ENCODE results near the gene NNMT. TPM values are rescaled to one million over a fixed set of nuclear protein-coding genes. Genes with fewer than 3 reads are reported as not detected.

Gene NNMT
- total RNA-seq, 1 experiment from 2014 or later, result not detected

GRCh38 chr11:114297806-114298709, 1.9 kb downstream of the NNMT start:
- Histone ChIP-seq H2AFZ (ENCODE audit: low read depth, low read length, poor library complexity, severe bottlenecking) (no peak overlapping the region), H3K79me2 (ENCODE audit: insufficient read depth, low read length) (no peaks in the 10 kb centered on the region), H3K4me1 (ENCODE audit: control insufficient read depth in 1 of 2, insufficient read depth in 2 of 2, low read length in 2 of 2) (no peaks in the 10 kb centered on the region), H3K27ac (ENCODE audit: low read depth, low read length) (no peak overlapping the region), H3K9me2 (ENCODE audit: insufficient read depth) (no peaks in the 10 kb centered on the region), H4K20me1 (ENCODE audit: insufficient read depth) (no peaks in the 10 kb centered on the region), H3K36me3 (ENCODE audit: control insufficient read depth in 1 of 2, insufficient read depth in 2 of 2, low read length in 2 of 2) (no peaks in the 10 kb centered on the region), H3K4me3 (replicated peaks in 1 of 2; ENCODE audit: low read depth in 1 of 2, low read length in 2 of 2) (no peak overlapping the region), H3K9me3 (ENCODE audit: control insufficient read depth in 1 of 2, insufficient read depth in 1 of 2, low read depth in 1 of 2, low read length in 2 of 2) (no peaks in the 10 kb centered on the region), H3K4me2 (ENCODE audit: low read length) (no peak overlapping the region), H3K27me3 (ENCODE audit: insufficient read depth, low read length) (no peaks in the 10 kb centered on the region), H3K9ac (ENCODE audit: low read length) (no peak overlapping the region)
- ChIA-PET RAD21 (ENCODE audit: low non-redundant PET in 1 of 2, low total read pairs in 2 of 2, uncharacterized antibody in 2 of 2, unreplicated experiment in 2 of 2) (no interaction called here), POLR2A (no interaction called here), CTCF (no interaction called here)
- DNase-seq (ENCODE audit: low read depth, low spot score) (no peak), ATAC-seq (no peak)
- TF ChIP-seq ZNF274 (IDR thresholded peaks at IDR 0.05; ENCODE audit: low read depth, low read length), result no peak
- TF ChIP-seq, protein P1, sequence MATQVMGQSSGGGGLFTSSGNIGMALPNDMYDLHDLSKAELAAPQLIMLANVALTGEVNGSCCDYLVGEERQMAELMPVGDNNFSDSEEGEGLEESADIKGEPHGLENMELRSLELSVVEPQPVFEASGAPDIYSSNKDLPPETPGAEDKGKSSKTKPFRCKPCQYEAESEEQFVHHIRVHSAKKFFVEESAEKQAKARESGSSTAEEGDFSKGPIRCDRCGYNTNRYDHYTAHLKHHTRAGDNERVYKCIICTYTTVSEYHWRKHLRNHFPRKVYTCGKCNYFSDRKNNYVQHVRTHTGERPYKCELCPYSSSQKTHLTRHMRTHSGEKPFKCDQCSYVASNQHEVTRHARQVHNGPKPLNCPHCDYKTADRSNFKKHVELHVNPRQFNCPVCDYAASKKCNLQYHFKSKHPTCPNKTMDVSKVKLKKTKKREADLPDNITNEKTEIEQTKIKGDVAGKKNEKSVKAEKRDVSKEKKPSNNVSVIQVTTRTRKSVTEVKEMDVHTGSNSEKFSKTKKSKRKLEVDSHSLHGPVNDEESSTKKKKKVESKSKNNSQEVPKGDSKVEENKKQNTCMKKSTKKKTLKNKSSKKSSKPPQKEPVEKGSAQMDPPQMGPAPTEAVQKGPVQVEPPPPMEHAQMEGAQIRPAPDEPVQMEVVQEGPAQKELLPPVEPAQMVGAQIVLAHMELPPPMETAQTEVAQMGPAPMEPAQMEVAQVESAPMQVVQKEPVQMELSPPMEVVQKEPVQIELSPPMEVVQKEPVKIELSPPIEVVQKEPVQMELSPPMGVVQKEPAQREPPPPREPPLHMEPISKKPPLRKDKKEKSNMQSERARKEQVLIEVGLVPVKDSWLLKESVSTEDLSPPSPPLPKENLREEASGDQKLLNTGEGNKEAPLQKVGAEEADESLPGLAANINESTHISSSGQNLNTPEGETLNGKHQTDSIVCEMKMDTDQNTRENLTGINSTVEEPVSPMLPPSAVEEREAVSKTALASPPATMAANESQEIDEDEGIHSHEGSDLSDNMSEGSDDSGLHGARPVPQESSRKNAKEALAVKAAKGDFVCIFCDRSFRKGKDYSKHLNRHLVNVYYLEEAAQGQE (IDR thresholded peaks at IDR 0.05; ENCODE audit: low read depth), result no peak
- TF ChIP-seq ELF1 (IDR thresholded peaks at IDR 0.05; ENCODE audit: borderline replicate concordance, low read depth), result no peak
- no peak for TF ChIP-seq RAD21 (IDR thresholded peaks at IDR 0.05; ENCODE audit: low read depth)
- no peak for TF ChIP-seq TCF7L2 (IDR thresholded peaks at IDR 0.05; ENCODE audit: borderline replicate concordance, extremely low read depth, insufficient read depth, insufficient read length)
- no peak for TF ChIP-seq FOSL1 (IDR thresholded peaks at IDR 0.05; ENCODE audit: low read depth)
- no peak for TF ChIP-seq ZBTB33 (IDR thresholded peaks at IDR 0.05; ENCODE audit: extremely low read depth, insufficient replicate concordance, low read length)
- no peak for TF ChIP-seq POLR2A (IDR thresholded peaks at IDR 0.05; ENCODE audit: borderline replicate concordance, extremely low read depth, insufficient read depth, insufficient read length)
- TF ChIP-seq JUND (IDR thresholded peaks at IDR 0.05), result no peak
- TF ChIP-seq CEBPB (IDR thresholded peaks at IDR 0.05; ENCODE audit: low read depth), result no peak
- TF ChIP-seq POLR2AphosphoS5 (IDR thresholded peaks at IDR 0.05; ENCODE audit: low read depth, low read length), result no peak
- TF ChIP-seq, protein P2, sequence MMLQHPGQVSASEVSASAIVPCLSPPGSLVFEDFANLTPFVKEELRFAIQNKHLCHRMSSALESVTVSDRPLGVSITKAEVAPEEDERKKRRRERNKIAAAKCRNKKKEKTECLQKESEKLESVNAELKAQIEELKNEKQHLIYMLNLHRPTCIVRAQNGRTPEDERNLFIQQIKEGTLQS (IDR thresholded peaks at IDR 0.05), result no peak
- BruUV-seq (replicated peaks), result no TSS peak
- intact Hi-C loops (cut with micrococcal nuclease), result no loop called here

Data from HCT116 (cell line).